Measurements from ENCODE around the gene CBX4. TPM values are rescaled to one million over a fixed set of nuclear protein-coding genes. Genes with fewer than 3 reads are reported as not detected.

The CBX4 gene
- total and polyA plus RNA-seq, 2 of the 4 experiments (the other 2 are of a cell fraction) = 3.2 to 9.4 TPM

GRCh38 chr17:79809530-79810129 lies 29.6 kb downstream of the CBX4 start:
- no peak; the same call in 1 of the 2 replicates for ATAC-seq (ENCODE audit: low read depth)
- BruUV-seq (replicated peaks) = no TSS peak
- Histone ChIP-seq H3K4me2 (ENCODE audit: low read depth, low read length) (peak overlapping the region; percentile 33; the same call in 1 of the 2 replicates), H4K8ac (ENCODE audit: low read depth in 2 of 2, low read length in 2 of 2) (no peak overlapping the region; a peak in 1 of 4 replicates), H2AK5ac (ENCODE audit: low read depth, low read length) (0 out of 2 replicates have a peak overlapping the region, but pooled peaks have one; percentile 84), H2BK120ac (ENCODE audit: low read depth, low read length) (0 out of 2 replicates have a peak overlapping the region, but pooled peaks have one; percentile 21), H3K56ac (ENCODE audit: extremely low read depth, insufficient read depth, low read length) (no peak overlapping the region), H3K36me3 (ENCODE audit: control insufficient read depth, insufficient read depth, low read length) (no peaks in the 10 kb centered on the region), H2BK15ac (ENCODE audit: low read depth, low read length) (no peak overlapping the region), H3K4me1 (ENCODE audit: control insufficient read depth, insufficient read depth, low read length) (peaks cover 12% of the 10 kb centered on the region), H4K5ac (ENCODE audit: low read depth, low read length) (no peak overlapping the region), H3K4ac (ENCODE audit: low read depth, low read length) (no peak overlapping the region), H3K79me1 (ENCODE audit: low read depth in 1 of 2, low read length in 2 of 2) (no peaks in the 10 kb centered on the region), H3K9me3 (ENCODE audit: control insufficient read depth, insufficient read depth, low read length) (no peaks in the 10 kb centered on the region; the same call in 1 of the 2 replicates), H2AFZ (replicated peaks; ENCODE audit: low read length, poor library complexity) (peak overlapping the region; percentile 16), H3K9ac (ENCODE audit: low read depth, low read length) (no peak overlapping the region), H3K14ac (replicated peaks; ENCODE audit: low read depth, low read length) (no peak overlapping the region), H3K27ac (ENCODE audit: insufficient read depth, low read length) (no peak overlapping the region; the same call in 1 of the 2 replicates), H3K9me1 (ENCODE audit: insufficient read depth, low read length) (no peaks in the 10 kb centered on the region), H3K23ac (ENCODE audit: low read depth, low read length) (no peak overlapping the region), H3K4me3 (ENCODE audit: insufficient read depth, low read depth, low read length) (peak overlapping the region; percentile 1; the same call in 1 of the 2 replicates), H2BK5ac (ENCODE audit: low read depth, low read length, poor library complexity, severe bottlenecking) (no peak overlapping the region), H3K18ac (ENCODE audit: low read depth, low read length) (no peak overlapping the region), H3K27me3 (ENCODE audit: control insufficient read depth, insufficient read depth, low read length) (peaks cover 90% of the 10 kb centered on the region), H2AK9ac (replicated peaks; ENCODE audit: low read depth, low read length, poor library complexity) (no peak overlapping the region), H2BK20ac (ENCODE audit: low read depth, low read length) (no peak overlapping the region; the same call in 1 of the 2 replicates), H4K20me1 (ENCODE audit: insufficient read depth, low read length) (peaks cover 4% of the 10 kb centered on the region; the same call in 1 of the 2 replicates), H4K91ac (ENCODE audit: insufficient read depth, low read depth, low read length) (no peak overlapping the region; the same call in 1 of the 2 replicates)
- in situ Hi-C loops (cut with MboI; ENCODE audit: low sequenced_read_pairs) (no loop called here), dilution Hi-C loops (cut with HindIII; ENCODE audit: low sequenced_read_pairs, unreplicated experiment) (no loop called here), intact Hi-C loops (cut with micrococcal nuclease) (no loop called here)
- no peak for DNase-seq
- POLR2A ChIA-PET (ENCODE audit: unreplicated experiment) = interaction anchor here (0.6 kb wide), 1 partner anchor 13 kb away, joined by 3 read pairs; no protein-coding TSS in a partner anchor
- CTCF ChIA-PET = no interaction called here
- 10% methylated on average over 6 of the region's 40 CpGs; no CpG with 5 or more reads in 1 of the 2 experiments for WGBS, 2 experiments (ENCODE audit: extremely low coverage in 2 of 2, insufficient read length in 1 of 2)
- no peak for TF ChIP-seq FOS (IDR thresholded peaks at IDR 0.05; ENCODE audit: low read depth, low read length)
- TF ChIP-seq MAZ (IDR thresholded peaks at IDR 0.05; ENCODE audit: borderline replicate concordance, low read depth, low read length) = no peak
- no peak for TF ChIP-seq BHLHE40 (IDR thresholded peaks at IDR 0.05; ENCODE audit: low read depth, low read length)

Measured in IMR-90 (cell line).